Testis (tissue), 2 donors: ENCODE measurements around the gene PTPRA.

ENCODE experiments used
- POLR2A ChIP-seq: fragments of 450-650 bp; IDR thresholded peaks from one replicate; pipeline ENCODE4 v1.6.1; 2017; ENCODE audit warnings: antibody characterized with exemption, mild to moderate bottlenecking, moderate library complexity
- TF ChIP-seq, protein P1 (sequence below), 3 experiments: fragments of 450-650 bp in 2 of 3; fragments of 200-600 bp in 1 of 3; sonication (generic) in 1 of 3; IDR thresholded peaks; one replicate each; pipeline ENCODE4 v1.5.1; 2016 to 2019; ENCODE audit warnings: antibody characterized with exemption in 3 of 3, mild to moderate bottlenecking in 2 of 3, moderate library complexity in 1 of 3

DNA sequence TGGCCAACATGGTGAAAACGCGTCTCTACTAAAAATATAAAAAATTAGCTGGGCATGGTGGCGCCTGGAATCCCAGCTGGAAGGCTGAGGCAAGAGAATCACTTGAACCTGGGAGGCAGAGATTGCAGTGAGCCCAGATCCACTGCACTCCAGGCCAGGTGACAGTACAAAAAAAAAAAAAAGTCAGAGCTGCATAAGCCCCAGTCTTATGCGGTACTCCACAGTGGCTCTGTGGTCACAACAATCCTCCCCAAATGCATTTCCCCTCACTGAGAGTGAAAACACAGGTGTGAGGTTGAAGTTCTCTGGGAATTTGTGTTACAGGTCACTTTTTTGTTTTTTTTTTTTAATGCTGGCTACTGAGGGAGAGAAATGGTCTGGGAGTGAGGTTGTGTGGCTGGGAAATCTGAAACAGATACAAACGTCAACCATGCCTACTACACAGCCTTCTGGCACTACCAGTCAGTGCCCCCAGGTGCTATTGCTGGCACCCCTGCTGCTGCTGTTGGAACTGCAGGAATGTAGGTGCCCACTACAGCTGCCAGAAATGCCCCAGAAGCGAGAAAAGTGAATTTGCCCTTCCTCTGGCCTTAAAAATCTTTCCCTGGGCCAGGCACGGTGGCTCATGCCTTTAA is 178.2 kb downstream of the PTPRA start:
- TF ChIP-seq, protein P1, sequence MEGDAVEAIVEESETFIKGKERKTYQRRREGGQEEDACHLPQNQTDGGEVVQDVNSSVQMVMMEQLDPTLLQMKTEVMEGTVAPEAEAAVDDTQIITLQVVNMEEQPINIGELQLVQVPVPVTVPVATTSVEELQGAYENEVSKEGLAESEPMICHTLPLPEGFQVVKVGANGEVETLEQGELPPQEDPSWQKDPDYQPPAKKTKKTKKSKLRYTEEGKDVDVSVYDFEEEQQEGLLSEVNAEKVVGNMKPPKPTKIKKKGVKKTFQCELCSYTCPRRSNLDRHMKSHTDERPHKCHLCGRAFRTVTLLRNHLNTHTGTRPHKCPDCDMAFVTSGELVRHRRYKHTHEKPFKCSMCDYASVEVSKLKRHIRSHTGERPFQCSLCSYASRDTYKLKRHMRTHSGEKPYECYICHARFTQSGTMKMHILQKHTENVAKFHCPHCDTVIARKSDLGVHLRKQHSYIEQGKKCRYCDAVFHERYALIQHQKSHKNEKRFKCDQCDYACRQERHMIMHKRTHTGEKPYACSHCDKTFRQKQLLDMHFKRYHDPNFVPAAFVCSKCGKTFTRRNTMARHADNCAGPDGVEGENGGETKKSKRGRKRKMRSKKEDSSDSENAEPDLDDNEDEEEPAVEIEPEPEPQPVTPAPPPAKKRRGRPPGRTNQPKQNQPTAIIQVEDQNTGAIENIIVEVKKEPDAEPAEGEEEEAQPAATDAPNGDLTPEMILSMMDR (IDR thresholded peaks at IDR 0.05) = peak in 1 of 3 experiments; percentile 9
- TF ChIP-seq POLR2A = no peak
